DOHH2 (cell line): ENCODE results near the gene CTCF.

Source experiments
- CTCF ChIP-seq: fragments of 200-600 bp; sonication (generic); IDR thresholded peaks from one replicate; pipeline ENCODE4 v1.5.1; 2014; ENCODE audit warnings: antibody characterized with exemption, mild to moderate bottlenecking, low read depth, low read length; ENCODE audit not compliant: poor library complexity, severe bottlenecking
- EZH2phosphoT487 ChIP-seq: fragments of 200-600 bp; sonication (generic); IDR thresholded peaks from 2 replicates; pipeline ENCODE4 v1.6.1; 2017; ENCODE audit warnings: borderline replicate concordance, mild to moderate bottlenecking, antibody characterized with exemption, low read length, moderate library complexity, mixed read lengths

- no peak for TF ChIP-seq CTCF
- TF ChIP-seq EZH2phosphoT487 = no peak
These were observed 89.5 kb downstream of the CTCF start for GRCh38 chr16:67651847-67652246.
